H1 (cell line): ENCODE results near the gene RBBP8. TPM values are rescaled to one million over a fixed set of nuclear protein-coding genes. Genes with fewer than 3 reads are reported as not detected.

Experiments used
- CTCF ChIA-PET: fragments of 300-600 bp; sonication (Branson Sonifier 250); formaldehyde crosslinking; loops from one replicate; lab custom pipeline; 2021; ENCODE audit not compliant: partially characterized antibody; lab: Charles Lee
- POLR2A ChIA-PET: fragments of 300-600 bp; sonication (Branson Sonifier 250); formaldehyde crosslinking; loops from one replicate; lab custom pipeline; 2021; ENCODE audit warnings: inconsistent platforms; ENCODE audit not compliant: partially characterized antibody; lab: Charles Lee
- DNase-seq, 2 experiments: peaks; one replicate each; pipeline versions ENCODE4 v3.0.0 to v3.0.0-alpha.2; 2010 to 2022; ENCODE audit warnings: low spot score in 2 of 2, low read depth in 1 of 2, mixed read lengths in 1 of 2
- FAIRE-seq: peaks from 2 replicates; lab custom pipeline; 2011; peaks lifted over from hg19 to GRCh38; lab: Jason Lieb, UNC
- H2AFZ ChIP-seq: 2 replicates; pipeline ENCODE4 v1.8.1; 2012; ENCODE audit warnings: low read length, inconsistent platforms
- H2AK5ac ChIP-seq: 2 replicates; pipeline ENCODE4 v1.6.1; 2013; ENCODE audit warnings: low read depth, low read length
- H2BK120ac ChIP-seq: replicated peaks from 2 replicates; pipeline ENCODE3; 2013; ENCODE audit warnings: low read depth, low read length, inconsistent platforms
- H2BK12ac ChIP-seq: 2 replicates; pipeline ENCODE4 v1.6.1; 2013; ENCODE audit warnings: low read depth, low read length
- H2BK15ac ChIP-seq: 2 replicates; pipeline ENCODE4 v1.6.1; 2013; ENCODE audit warnings: low read length
- H2BK20ac ChIP-seq: 2 replicates; pipeline ENCODE4 v1.6.1; 2013; ENCODE audit warnings: low read length
- H2BK5ac ChIP-seq: 2 replicates; pipeline ENCODE4 v1.6.1; 2013; ENCODE audit warnings: low read depth, low read length
- H3K14ac ChIP-seq: 2 replicates; pipeline ENCODE4 v1.6.1; 2013; ENCODE audit warnings: inconsistent platforms; ENCODE audit not compliant: insufficient read length
- H3K18ac ChIP-seq: 2 replicates; pipeline ENCODE4 v1.6.1; 2013; ENCODE audit warnings: low read length; ENCODE audit errors: extremely low read depth
- H3K23ac ChIP-seq: 2 replicates; pipeline ENCODE4 v1.6.1; 2013; ENCODE audit warnings: inconsistent platforms; ENCODE audit not compliant: insufficient read length
- H3K23me2 ChIP-seq: 2 replicates; pipeline ENCODE4 v1.6.1; 2013; ENCODE audit warnings: low read depth, low read length
- H3K27ac ChIP-seq: 2 replicates; pipeline ENCODE4 v1.6.1; 2011; ENCODE audit warnings: low read depth, low read length, inconsistent platforms
- H3K27me3 ChIP-seq, 4 experiments: replicated peaks in 1 of 4; 1 replicate in 1 of 4; 2 replicates in 3 of 4; pipeline versions ENCODE4 v1.6.1 to v1.8.1; 2011 to 2013; ENCODE audit warnings: low read length in 3 of 4, mild to moderate bottlenecking in 3 of 4, inconsistent platforms in 2 of 4, mixed read lengths in 2 of 4, moderate library complexity in 1 of 4; ENCODE audit not compliant: control insufficient read depth in 3 of 4, insufficient read depth in 3 of 4; ENCODE audit errors: extremely low read depth in 1 of 4
- H3K36me3 ChIP-seq, 4 experiments: 2 replicates each; pipeline versions ENCODE4 v1.6.1 to v1.8.1; 2011 to 2013; ENCODE audit warnings: mild to moderate bottlenecking in 4 of 4, low read length in 3 of 4, moderate library complexity in 2 of 4, control low read depth in 1 of 4, inconsistent platforms in 1 of 4; ENCODE audit not compliant: insufficient read depth in 4 of 4, control insufficient read depth in 2 of 4
- H3K4ac ChIP-seq: replicated peaks from 2 replicates; pipeline ENCODE3; 2013; ENCODE audit warnings: low read length, low read depth, mixed read lengths, inconsistent platforms; ENCODE audit not compliant: insufficient read length
- H3K4me1 ChIP-seq, 4 experiments: replicated peaks in 1 of 4; 1 replicate in 1 of 4; 2 replicates in 3 of 4; pipeline versions ENCODE4 v1.6.1 to v1.8.1; 2011 to 2013; ENCODE audit warnings: low read length in 3 of 4, inconsistent platforms in 2 of 4, mixed read lengths in 1 of 4; ENCODE audit not compliant: insufficient read depth in 4 of 4, control insufficient read depth in 3 of 4
- H3K4me2 ChIP-seq, 2 experiments: 2 replicates each; pipeline versions ENCODE4 v1.6.1 to v1.8.1; 2011 to 2013; ENCODE audit warnings: low read depth in 2 of 2, low read length in 2 of 2, control low read depth in 1 of 2, inconsistent platforms in 1 of 2, mild to moderate bottlenecking in 1 of 2; ENCODE audit not compliant: insufficient read depth in 1 of 2
- H3K4me3 ChIP-seq, 4 experiments: fragments of 200-600, 300-600 bp in 1 of 4; sonication (generic), shearing (Covaris generic), sonication (Bioruptor Twin) in 1 of 4; 2 replicates each; pipeline versions ENCODE4 v1.5.1 to v1.8.1; 2011 to 2016; ENCODE audit warnings: low read length in 4 of 4, low read depth in 3 of 4, control low read depth in 2 of 4, inconsistent platforms in 2 of 4, mild to moderate bottlenecking in 2 of 4, mixed read lengths in 1 of 4, moderate library complexity in 1 of 4; ENCODE audit not compliant: insufficient read depth in 2 of 4; ENCODE audit errors: extremely low read depth in 1 of 4
- H3K56ac ChIP-seq: replicated peaks from 2 replicates; pipeline ENCODE3; 2013; ENCODE audit warnings: low read depth, mild to moderate bottlenecking, mixed read lengths, low read length, inconsistent platforms; ENCODE audit not compliant: insufficient read length
- H3K79me1 ChIP-seq: 2 replicates; pipeline ENCODE4 v1.6.1; 2013; ENCODE audit warnings: low read depth, low read length, control low read depth
- H3K79me2 ChIP-seq, 2 experiments: 2 replicates each; pipeline versions ENCODE4 v1.6.1 to v1.8.1; 2012 to 2013; ENCODE audit warnings: low read length in 2 of 2, mild to moderate bottlenecking in 2 of 2, inconsistent platforms in 1 of 2; ENCODE audit not compliant: insufficient read depth in 2 of 2, control insufficient read depth in 1 of 2
- H3K9ac ChIP-seq, 4 experiments: replicated peaks in 1 of 4; 1 replicate in 1 of 4; 2 replicates in 3 of 4; pipeline versions ENCODE4 v1.6.1 to v1.8.1; 2011 to 2013; ENCODE audit warnings: low read depth in 3 of 4, low read length in 3 of 4, control low read depth in 2 of 4, mild to moderate bottlenecking in 2 of 4, moderate library complexity in 2 of 4, inconsistent platforms in 1 of 4; ENCODE audit errors: extremely low read depth in 1 of 4
- H3K9me3 ChIP-seq, 2 experiments: 2 replicates each; pipeline versions ENCODE4 v1.6.1 to v1.8.1; 2012 to 2013; ENCODE audit warnings: mild to moderate bottlenecking in 2 of 2, moderate library complexity in 2 of 2, control low read depth in 1 of 2, inconsistent platforms in 1 of 2, low read depth in 1 of 2, low read length in 1 of 2, mixed read lengths in 1 of 2; ENCODE audit not compliant: insufficient read depth in 2 of 2
- H4K20me1 ChIP-seq, 2 experiments: replicated peaks in 1 of 2; 2 replicates each; pipeline versions ENCODE3 to v1.8.1; 2011 to 2013; ENCODE audit warnings: inconsistent platforms in 2 of 2, low read length in 2 of 2, mild to moderate bottlenecking in 1 of 2; ENCODE audit not compliant: insufficient read depth in 2 of 2, control insufficient read depth in 1 of 2
- H4K5ac ChIP-seq: 2 replicates; pipeline ENCODE4 v1.6.1; 2013; ENCODE audit warnings: low read length, low read depth, mixed read lengths, inconsistent platforms; ENCODE audit not compliant: insufficient read length
- H4K8ac ChIP-seq: 2 replicates; pipeline ENCODE4 v1.8.0; 2013; ENCODE audit warnings: mild to moderate bottlenecking, moderate library complexity, low read length, inconsistent platforms; ENCODE audit not compliant: insufficient read depth; ENCODE audit errors: extremely low read depth
- H4K91ac ChIP-seq: replicated peaks from 2 replicates; pipeline ENCODE3; 2013; ENCODE audit warnings: low read length, mixed read lengths, inconsistent platforms; ENCODE audit not compliant: insufficient read length
- FOSL1 ChIP-seq: IDR thresholded peaks from 2 replicates; pipeline ENCODE4 v1.6.1; 2011; ENCODE audit warnings: mild to moderate bottlenecking, low read depth, low read length, moderate library complexity; ENCODE audit not compliant: insufficient read depth
- GTF2F1 ChIP-seq: IDR thresholded peaks from 2 replicates; pipeline ENCODE4 v1.6.1; 2012; ENCODE audit warnings: low read depth, low read length, improper control_type of control experiment, borderline replicate concordance
- JUN ChIP-seq: IDR thresholded peaks from 2 replicates; pipeline ENCODE4 v1.6.1; 2011; ENCODE audit warnings: low read depth, mild to moderate bottlenecking, improper control_type of control experiment, low read length
- MAFK ChIP-seq: IDR thresholded peaks from 2 replicates; pipeline ENCODE4 v1.6.1; 2012; ENCODE audit warnings: low read depth, mild to moderate bottlenecking, improper control_type of control experiment, low read length
- POLR2AphosphoS5 ChIP-seq: IDR thresholded peaks from 2 replicates; pipeline ENCODE4 v1.6.1; 2011; ENCODE audit warnings: low read depth, low read length
- SP4 ChIP-seq: IDR thresholded peaks from 2 replicates; pipeline ENCODE4 v1.6.1; 2012; ENCODE audit warnings: low read length, inconsistent platforms
- TAF7 ChIP-seq: optimal IDR thresholded peaks from 2 replicates; pipeline ENCODE3; 2011; ENCODE audit warnings: low read depth, mild to moderate bottlenecking, inconsistent platforms, low read length, moderate library complexity, borderline replicate concordance
- TCF12 ChIP-seq: IDR thresholded peaks from 2 replicates; pipeline ENCODE4 v1.6.1; 2011; ENCODE audit warnings: low read depth, mild to moderate bottlenecking, low read length
- WGBS, 2 experiments: shearing (Covaris generic) in 1 of 2; methylation state at CpG; one replicate each; pipeline versions ENCODE4 v1.1.6 to v1.1.7; 2013 to 2015; ENCODE audit warnings: low lambda C conversion rate in 2 of 2, mixed read lengths in 2 of 2, inconsistent platforms in 1 of 2, low coverage in 1 of 2, missing lambda C conversion rate in 1 of 2; ENCODE audit not compliant: insufficient replicate concordance in 2 of 2, insufficient coverage in 1 of 2, insufficient read length in 1 of 2; ENCODE audit errors: extremely low coverage in 1 of 2, missing lambda C conversion rate in 1 of 2; 5-methylcytosine and 5-hydroxymethylcytosine counted together
- polyA plus RNA-seq, 7 experiments: library from polyadenylated mRNA; depleted of rRNA in 3 of 7; stranded (reverse) in 5 of 7; unstranded in 2 of 7; fragments of >200 nt in 5 of 7; fragments of 200-250 nt in 2 of 7; gene quantifications; 1 replicate in 5 of 7; 2 replicates in 1 of 7; 4 replicates in 1 of 7; pipeline versions ENCODE4 v1.2.1 to v1.2.3, GENCODE V29; 2011 to 2013; ENCODE audit warnings: missing spikeins in 2 of 7, mixed read lengths in 2 of 7
- total RNA-seq: library from RNA; stranded (reverse); fragmentation: NEBNext Ultra II Directional; extraction: Animal tissue kit (Norgen Biotek cat#: 25700); gene quantifications from 2 replicates; pipeline ENCODE4 v1.2.1, GENCODE V29; 2021
- TF ChIP-seq, protein P1 (sequence below): IDR thresholded peaks from 2 replicates; pipeline ENCODE4 v1.6.1; 2011; ENCODE audit warnings: low read length, improper control_type of control experiment
- TF ChIP-seq, protein P2 (sequence below): IDR thresholded peaks from 2 replicates; pipeline ENCODE4 v1.6.1; 2011; ENCODE audit warnings: low read depth, mild to moderate bottlenecking, low read length; ENCODE audit not compliant: insufficient read depth

The RBBP8 gene
- total and polyA plus RNA-seq, 2 of the 8 experiments (the other 6 are each of a cell fraction or from before 2014, with no cell fraction given), result 16.1 to 65.8 TPM

DNA sequence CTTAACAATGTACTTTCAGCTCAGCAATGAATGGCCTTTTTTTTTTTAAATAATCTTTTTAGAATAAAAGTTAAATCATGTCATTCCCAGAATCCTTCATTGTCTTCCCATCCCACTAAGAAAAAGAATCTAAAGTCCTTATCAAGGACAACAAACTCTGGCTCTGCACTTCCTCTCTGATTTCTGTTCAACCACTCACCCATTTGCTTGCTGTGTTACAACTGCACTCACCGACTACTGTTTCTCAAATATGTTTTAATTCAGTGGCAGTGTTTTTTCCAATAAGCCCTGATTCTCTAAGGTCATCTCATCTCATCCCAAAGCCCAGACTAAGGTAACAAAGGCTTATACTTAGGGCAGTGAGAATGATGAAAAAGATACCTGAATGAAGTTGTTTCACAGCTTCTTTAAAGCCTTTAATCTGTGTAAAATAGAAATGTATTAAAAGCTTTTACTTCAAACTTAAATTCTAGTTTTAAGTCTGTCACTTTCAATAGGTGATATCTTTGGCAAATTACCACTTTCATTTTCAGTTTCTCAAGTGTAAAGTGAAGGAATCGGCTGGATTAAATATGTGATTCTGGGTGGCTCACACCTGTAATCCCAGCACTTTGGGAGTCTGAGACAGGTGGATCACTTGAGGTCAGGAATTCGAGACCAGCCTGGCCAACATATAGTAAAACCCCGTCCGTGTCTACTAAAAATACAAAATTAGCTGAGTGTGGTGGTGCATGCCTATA, 87.6 kb downstream of the RBBP8 start:
- Histone ChIP-seq H3K23ac (no peak overlapping the region), H3K36me3 (peaks cover 0 to 32% (median 0%) of the 10 kb centered on the region in 4 experiments; a peak in 5 of 8 replicates), H3K4me1 (no peaks in the 10 kb centered on the region), H3K9ac (no peak overlapping the region), H3K4me3 (no peak overlapping the region), H4K91ac (no peak overlapping the region), H2AFZ (no peak overlapping the region), H2BK5ac (no peak overlapping the region), H3K27ac (no peak overlapping the region), H3K27me3 (no peaks in the 10 kb centered on the region), H2BK15ac (no peak overlapping the region), H2BK12ac (no peak overlapping the region), H3K14ac (no peak overlapping the region), H3K23me2 (no peaks in the 10 kb centered on the region), H3K79me1 (no peaks in the 10 kb centered on the region), H2BK20ac (no peak overlapping the region), H3K4ac (no peak overlapping the region), H3K18ac (no peak overlapping the region), H3K79me2 (no peaks in the 10 kb centered on the region), H4K5ac (no peak overlapping the region), H4K20me1 (no peaks in the 10 kb centered on the region), H3K4me2 (no peak overlapping the region), H2BK120ac (no peak overlapping the region), H4K8ac (no peak overlapping the region), H2AK5ac (no peak overlapping the region), H3K56ac (no peak overlapping the region), H3K9me3 (no peaks in the 10 kb centered on the region)
- no peak for FAIRE-seq
- ChIA-PET CTCF (interaction anchor here (1.3 kb wide), 1 partner anchor 9 kb away, joined by 3 read pairs; no protein-coding TSS in a partner anchor), POLR2A (interaction anchor here (0.9 to 1.2 kb wide), 2 partner anchors 11 to 14 kb away, joined by 3 read pairs; no protein-coding TSS in a partner anchor)
- 84% methylated on average over 5 of the region's 5 CpGs; no CpG with 5 or more reads in 1 of the 2 experiments for WGBS, 2 experiments
- DNase-seq, result no peak
- TF ChIP-seq, protein P1, sequence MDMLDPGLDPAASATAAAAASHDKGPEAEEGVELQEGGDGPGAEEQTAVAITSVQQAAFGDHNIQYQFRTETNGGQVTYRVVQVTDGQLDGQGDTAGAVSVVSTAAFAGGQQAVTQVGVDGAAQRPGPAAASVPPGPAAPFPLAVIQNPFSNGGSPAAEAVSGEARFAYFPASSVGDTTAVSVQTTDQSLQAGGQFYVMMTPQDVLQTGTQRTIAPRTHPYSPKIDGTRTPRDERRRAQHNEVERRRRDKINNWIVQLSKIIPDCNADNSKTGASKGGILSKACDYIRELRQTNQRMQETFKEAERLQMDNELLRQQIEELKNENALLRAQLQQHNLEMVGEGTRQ, result no peak
- TF ChIP-seq TAF7, result no peak
- TF ChIP-seq, protein P2, sequence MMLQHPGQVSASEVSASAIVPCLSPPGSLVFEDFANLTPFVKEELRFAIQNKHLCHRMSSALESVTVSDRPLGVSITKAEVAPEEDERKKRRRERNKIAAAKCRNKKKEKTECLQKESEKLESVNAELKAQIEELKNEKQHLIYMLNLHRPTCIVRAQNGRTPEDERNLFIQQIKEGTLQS, result no peak
- no peak for TF ChIP-seq FOSL1
- TF ChIP-seq MAFK, result no peak
- TF ChIP-seq SP4, result no peak
- TF ChIP-seq TCF12, result no peak
- no peak for TF ChIP-seq POLR2AphosphoS5
- TF ChIP-seq JUN, result no peak
- no peak for TF ChIP-seq GTF2F1
